ENCODE measurements around the gene TEX38. TPM values are rescaled to one million over a fixed set of nuclear protein-coding genes. Genes with fewer than 3 reads are reported as not detected.

The TEX38 gene
- total and polyA plus RNA-seq, 2 donors (not counting 1 experiment from before 2014, with no cell fraction given) = not detected

- CTCF ChIA-PET = interaction anchor here (0.9 kb wide), 1 partner anchor 29 kb away, joined by 3 read pairs; no protein-coding TSS in a partner anchor
These were observed 25.4 kb downstream of the TEX38 start for GRCh38 chr1:46697053-46697452.

GRCh38 chr1:46699666-46700065 is 28.0 kb downstream of the TEX38 start:
- Histone ChIP-seq H3K27me3 (replicated peaks in 1 of 4; ENCODE audit: control extremely low read depth in 1 of 4, control insufficient read depth in 3 of 4, insufficient read depth in 4 of 4, low read length in 3 of 4) (no peaks in the 10 kb centered on the region), H3K9ac (ENCODE audit: low read length) (no peak overlapping the region), H3K4me1 (ENCODE audit: control insufficient read depth in 2 of 2, insufficient read depth in 2 of 2, low read length in 2 of 2) (no peaks in the 10 kb centered on the region), H4K20me1 (ENCODE audit: control insufficient read depth, insufficient read depth, low read length, poor library complexity, severe bottlenecking) (peaks cover 38% of the 10 kb centered on the region), H3K4me3 (ENCODE audit: control extremely low read depth in 1 of 5, extremely low read depth in 1 of 5, insufficient read depth in 1 of 5, low read depth in 2 of 5, low read length in 4 of 5) (no peak overlapping the region), H3K36me3 (replicated peaks in 1 of 2; ENCODE audit: control extremely low read depth in 1 of 2, control insufficient read depth in 1 of 2, extremely low read depth in 1 of 2, insufficient read depth in 2 of 2, low read length in 1 of 2) (peaks cover 26 to 66% of the 10 kb centered on the region in 2 experiments), H3K9me3 (ENCODE audit: control extremely low read depth in 1 of 3, control insufficient read depth in 2 of 3, insufficient read depth in 1 of 3, low read length in 2 of 3) (peaks cover 0 to 1% (median 0%) of the 10 kb centered on the region in 3 donors), H3K79me2 (ENCODE audit: control insufficient read depth, insufficient read depth, low read length) (peaks cover 17% of the 10 kb centered on the region), H3K27ac (ENCODE audit: low read length in 2 of 2) (no peak overlapping the region), H3K4me2 (replicated peaks; ENCODE audit: low read depth, low read length, poor library complexity, severe bottlenecking) (no peak overlapping the region), H2AFZ (ENCODE audit: insufficient read depth, low read depth, low read length, poor library complexity, severe bottlenecking) (no peak overlapping the region)
- H3K9me3 Mint-ChIP-seq (ENCODE audit: insufficient read depth) = no peaks in the 10 kb centered on the region
- TF ChIP-seq EZH2 (IDR thresholded peaks at IDR 0.05; ENCODE audit: borderline replicate concordance, insufficient read depth, low read depth, low read length, poor library complexity, severe bottlenecking) (no peak), CTCF (IDR thresholded peaks at IDR 0.05) (no peak)
- ChIA-PET CTCF (no interaction called here), POLR2A (no interaction called here)
- ATAC-seq (ENCODE audit: low read depth) (no peak), DNase-seq (no peak)
- WGBS (ENCODE audit: insufficient coverage) = 67% methylated on average over 1 of the region's 3 CpGs
- peaks cover 14% of the 10 kb centered on the region for H3K4me1 Mint-ChIP-seq
- no peak overlapping the region for H3K27ac Mint-ChIP-seq
- H3K27me3 Mint-ChIP-seq = no peaks in the 10 kb centered on the region
- intact Hi-C loops (cut with micrococcal nuclease) = no loop called here
- no peak overlapping the region for H3K4me3 Mint-ChIP-seq

More at GRCh38 chr1:46697053-46697452, 25.4 kb downstream of the TEX38 start:
- Mint-ChIP-seq H3K9me3 (ENCODE audit: insufficient read depth) (no peaks in the 10 kb centered on the region), H3K27me3 (no peaks in the 10 kb centered on the region), H3K4me3 (no peak overlapping the region), H3K27ac (no peak overlapping the region), H3K4me1 (peaks cover 11% of the 10 kb centered on the region)
- intact Hi-C loops (cut with micrococcal nuclease) = no loop called here
- POLR2A ChIA-PET = no interaction called here
- no peaks in the 10 kb centered on the region for H3K27me3 ChIP-seq (replicated peaks in 1 of 4; ENCODE audit: control extremely low read depth in 1 of 4, control insufficient read depth in 3 of 4, insufficient read depth in 4 of 4, low read length in 3 of 4)
- H2AFZ ChIP-seq (ENCODE audit: insufficient read depth, low read depth, low read length, poor library complexity, severe bottlenecking) = no peak overlapping the region
- TF ChIP-seq EZH2 (IDR thresholded peaks at IDR 0.05; ENCODE audit: borderline replicate concordance, insufficient read depth, low read depth, low read length, poor library complexity, severe bottlenecking) (no peak), CTCF (IDR thresholded peaks at IDR 0.05) (no peak)
- peaks cover 47% of the 10 kb centered on the region for H4K20me1 ChIP-seq (ENCODE audit: control insufficient read depth, insufficient read depth, low read length, poor library complexity, severe bottlenecking)
- no peak overlapping the region for H3K9ac ChIP-seq (ENCODE audit: low read length)
- no peak for DNase-seq
- H3K4me1 ChIP-seq (ENCODE audit: control insufficient read depth in 2 of 2, insufficient read depth in 2 of 2, low read length in 2 of 2) = no peaks in the 10 kb centered on the region
- WGBS (ENCODE audit: insufficient coverage) = no CpG with 5 or more reads among the region's 2 CpGs
- no peak overlapping the region for H3K4me2 ChIP-seq (replicated peaks; ENCODE audit: low read depth, low read length, poor library complexity, severe bottlenecking)
- H3K79me2 ChIP-seq (ENCODE audit: control insufficient read depth, insufficient read depth, low read length) = peaks cover 11% of the 10 kb centered on the region
- no peak overlapping the region for H3K4me3 ChIP-seq (ENCODE audit: control extremely low read depth in 1 of 5, extremely low read depth in 1 of 5, insufficient read depth in 1 of 5, low read depth in 2 of 5, low read length in 4 of 5)
- H3K9me3 ChIP-seq (ENCODE audit: control extremely low read depth in 1 of 3, control insufficient read depth in 2 of 3, insufficient read depth in 1 of 3, low read length in 2 of 3) = peaks cover 0 to 1% (median 0%) of the 10 kb centered on the region in 3 donors
- H3K36me3 ChIP-seq (replicated peaks in 1 of 2; ENCODE audit: control extremely low read depth in 1 of 2, control insufficient read depth in 1 of 2, extremely low read depth in 1 of 2, insufficient read depth in 2 of 2, low read length in 1 of 2) = peaks cover 19 to 58% of the 10 kb centered on the region in 2 experiments
- H3K27ac ChIP-seq (ENCODE audit: low read length in 2 of 2) = no peak overlapping the region
- no peak for ATAC-seq (ENCODE audit: low read depth)

Data from B cell (primary cell).